Liver (tissue), 9 donors: ENCODE data around the gene SLC4A11. TPM values are rescaled to one million over a fixed set of nuclear protein-coding genes. Genes with fewer than 3 reads are reported as not detected.

Experiments used
- DNase-seq: peaks from one replicate; pipeline ENCODE4 v3.0.0-alpha.2; 2017; ENCODE audit warnings: low spot score
- H3K27ac ChIP-seq, 2 donors: one replicate each; pipeline ENCODE4 v1.7.0; 2013; ENCODE audit warnings: inconsistent platforms in 2 of 2, low read length in 2 of 2, control low read depth in 1 of 2, low read depth in 1 of 2, mild to moderate bottlenecking in 1 of 2
- H3K27me3 ChIP-seq, 4 donors: one replicate each; pipeline versions ENCODE4 v1.6.1 to v1.7.0; 2013; ENCODE audit warnings: low read length in 3 of 4, inconsistent platforms in 1 of 4, mild to moderate bottlenecking in 1 of 4, moderate library complexity in 1 of 4; ENCODE audit not compliant: control insufficient read depth in 4 of 4, insufficient read depth in 4 of 4
- H3K36me3 ChIP-seq, 4 donors: one replicate each; pipeline versions ENCODE4 v1.6.1 to v1.7.0; 2013; ENCODE audit warnings: low read length in 3 of 4, mild to moderate bottlenecking in 3 of 4, low read depth in 1 of 4, moderate library complexity in 1 of 4; ENCODE audit not compliant: control insufficient read depth in 4 of 4, insufficient read depth in 3 of 4
- H3K4me1 ChIP-seq, 4 donors: one replicate each; pipeline versions ENCODE4 v1.6.1 to v1.7.0; 2013; ENCODE audit warnings: low read length in 3 of 4, mild to moderate bottlenecking in 3 of 4, moderate library complexity in 1 of 4; ENCODE audit not compliant: control insufficient read depth in 4 of 4, insufficient read depth in 4 of 4
- H3K4me3 ChIP-seq, 3 donors: one replicate each; pipeline versions ENCODE4 v1.6.1 to v1.7.0; 2013; ENCODE audit warnings: low read length in 3 of 3, control low read depth in 1 of 3, low read depth in 1 of 3, mild to moderate bottlenecking in 1 of 3
- H3K9ac ChIP-seq, 2 donors: one replicate each; pipeline ENCODE4 v1.7.0; 2013; ENCODE audit warnings: low read length in 2 of 2, mild to moderate bottlenecking in 2 of 2, moderate library complexity in 2 of 2, control low read depth in 1 of 2, low read depth in 1 of 2
- H3K9me3 ChIP-seq, 4 donors: one replicate each; pipeline versions ENCODE4 v1.6.1 to v1.7.0; 2013; ENCODE audit warnings: low read length in 3 of 4; ENCODE audit not compliant: control insufficient read depth in 4 of 4
- ATF3 ChIP-seq: IDR thresholded peaks from 2 replicates; pipeline ENCODE4 v1.6.1; 2016; ENCODE audit warnings: antibody characterized with exemption
- CTCF ChIP-seq: fragments of 150-350 bp; IDR thresholded peaks from 2 replicates; pipeline ENCODE4 v1.5.1; 2017; ENCODE audit warnings: improper control_type of control experiment, low read depth, low read length; ENCODE audit not compliant: missing input control
- EGR1 ChIP-seq, 2 donors: IDR thresholded peaks; 2 replicates each; pipeline ENCODE4 v1.6.1; 2016 to 2018; ENCODE audit warnings: antibody characterized with exemption in 2 of 2, low read depth in 2 of 2
- FOXA1 ChIP-seq: IDR thresholded peaks from 2 replicates; pipeline ENCODE4 v1.6.1; 2016; ENCODE audit warnings: antibody characterized with exemption
- FOXA2 ChIP-seq: IDR thresholded peaks from 2 replicates; pipeline ENCODE4 v1.6.1; 2016; ENCODE audit warnings: antibody characterized with exemption
- GABPA ChIP-seq, 2 donors: IDR thresholded peaks in 1 of 2; conservative IDR thresholded peaks in 1 of 2; 2 replicates each; pipeline ENCODE4 v1.6.1; 2016; ENCODE audit warnings: antibody characterized with exemption in 2 of 2, mild to moderate bottlenecking in 1 of 2, moderate library complexity in 1 of 2
- HNF4A ChIP-seq, 2 donors: conservative IDR thresholded peaks; 2 replicates each; pipeline ENCODE4 v1.6.1; 2016; ENCODE audit warnings: antibody characterized with exemption in 2 of 2, mild to moderate bottlenecking in 2 of 2
- JUND ChIP-seq, 2 donors: IDR thresholded peaks; 2 replicates each; pipeline ENCODE4 v1.6.1; 2016; ENCODE audit warnings: antibody characterized with exemption in 2 of 2
- NR2F2 ChIP-seq: IDR thresholded peaks from 2 replicates; pipeline ENCODE4 v1.6.1; 2016; ENCODE audit warnings: antibody characterized with exemption
- RAD21 ChIP-seq, 2 donors: IDR thresholded peaks; 2 replicates each; pipeline ENCODE4 v1.6.1; 2016; ENCODE audit warnings: antibody characterized with exemption in 2 of 2, mild to moderate bottlenecking in 2 of 2
- REST ChIP-seq: IDR thresholded peaks from 2 replicates; pipeline ENCODE4 v1.6.1; 2016; ENCODE audit warnings: antibody characterized with exemption, mild to moderate bottlenecking
- RXRA ChIP-seq, 2 donors: IDR thresholded peaks; 2 replicates each; pipeline ENCODE4 v1.6.1; 2017 to 2018; ENCODE audit warnings: antibody characterized with exemption in 2 of 2, mild to moderate bottlenecking in 1 of 2
- SP1 ChIP-seq: IDR thresholded peaks from 2 replicates; pipeline ENCODE4 v1.6.1; 2018; ENCODE audit warnings: antibody characterized with exemption, mild to moderate bottlenecking
- YY1 ChIP-seq: IDR thresholded peaks from 2 replicates; pipeline ENCODE4 v1.6.1; 2016; ENCODE audit warnings: antibody characterized with exemption, mild to moderate bottlenecking
- WGBS: extraction: QIAGEN DNeasy Blood & Tissue Kit; methylation state at CpG from one replicate; pipeline ENCODE4 v1.1.7; 2013; 5-methylcytosine and 5-hydroxymethylcytosine counted together
- polyA plus RNA-seq, 2 donors: library from polyadenylated mRNA; stranded (reverse) in 1 of 2; unstranded in 1 of 2; fragments of 200-250 nt in 1 of 2; fragments of >200 nt in 1 of 2; fragmentation: Nextera tagmentation in 1 of 2; extraction: Ambion mirVana in 1 of 2; gene quantifications; one replicate each; pipeline versions ENCODE4 v1.2.1 to v1.2.3, GENCODE V29; 2013 to 2015
- total RNA-seq, 2 donors: library from RNA; depleted of rRNA; stranded (reverse); fragments of >200 nt; gene quantifications; one replicate each; pipeline ENCODE4 v1.2.3, GENCODE V29; 2014
- TF ChIP-seq, protein P1 (sequence below): IDR thresholded peaks from 2 replicates; pipeline ENCODE4 v1.6.1; 2016; ENCODE audit warnings: antibody characterized with exemption
- donor health status: healthy.
- donor health status: healthy.
- donor health status: healthy.
- donor health status: healthy.
- donor health status: healthy.

SLC4A11 gene
- total and polyA plus RNA-seq, 4 donors: under 0.01 to 0.13 (median 0.06) TPM

- no peak overlapping the region for H3K27ac ChIP-seq
- no peak for TF ChIP-seq RAD21 (IDR thresholded peaks at IDR 0.05)
- no peak for TF ChIP-seq ATF3
- no peak for TF ChIP-seq REST
- TF ChIP-seq GABPA (IDR thresholded peaks at IDR 0.05 in 1 of 2, conservative IDR thresholded peaks at IDR 0.05 in 1 of 2): no peak
- no peak for TF ChIP-seq SP1
- TF ChIP-seq HNF4A (conservative IDR thresholded peaks at IDR 0.05): no peak
- no peak for TF ChIP-seq YY1
- no peak for TF ChIP-seq RXRA (IDR thresholded peaks at IDR 0.05)
- TF ChIP-seq, protein P1, sequence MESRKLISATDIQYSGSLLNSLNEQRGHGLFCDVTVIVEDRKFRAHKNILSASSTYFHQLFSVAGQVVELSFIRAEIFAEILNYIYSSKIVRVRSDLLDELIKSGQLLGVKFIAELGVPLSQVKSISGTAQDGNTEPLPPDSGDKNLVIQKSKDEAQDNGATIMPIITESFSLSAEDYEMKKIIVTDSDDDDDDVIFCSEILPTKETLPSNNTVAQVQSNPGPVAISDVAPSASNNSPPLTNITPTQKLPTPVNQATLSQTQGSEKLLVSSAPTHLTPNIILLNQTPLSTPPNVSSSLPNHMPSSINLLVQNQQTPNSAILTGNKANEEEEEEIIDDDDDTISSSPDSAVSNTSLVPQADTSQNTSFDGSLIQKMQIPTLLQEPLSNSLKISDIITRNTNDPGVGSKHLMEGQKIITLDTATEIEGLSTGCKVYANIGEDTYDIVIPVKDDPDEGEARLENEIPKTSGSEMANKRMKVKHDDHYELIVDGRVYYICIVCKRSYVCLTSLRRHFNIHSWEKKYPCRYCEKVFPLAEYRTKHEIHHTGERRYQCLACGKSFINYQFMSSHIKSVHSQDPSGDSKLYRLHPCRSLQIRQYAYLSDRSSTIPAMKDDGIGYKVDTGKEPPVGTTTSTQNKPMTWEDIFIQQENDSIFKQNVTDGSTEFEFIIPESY: no peak
- TF ChIP-seq JUND (IDR thresholded peaks at IDR 0.05): no peak
- no peaks in the 10 kb centered on the region for H3K4me1 ChIP-seq
- DNase-seq: no peak
- H3K4me3 ChIP-seq: no peak overlapping the region
- no peaks in the 10 kb centered on the region for H3K9me3 ChIP-seq
- 91% methylated on average over 14 of the region's 14 CpGs for WGBS
- no peaks in the 10 kb centered on the region for H3K36me3 ChIP-seq
- no peaks in the 10 kb centered on the region for H3K27me3 ChIP-seq
- H3K9ac ChIP-seq: no peak overlapping the region
Observed at GRCh38 chr20:3229798-3230197, 9.2 kb downstream of the SLC4A11 start.

DNA sequence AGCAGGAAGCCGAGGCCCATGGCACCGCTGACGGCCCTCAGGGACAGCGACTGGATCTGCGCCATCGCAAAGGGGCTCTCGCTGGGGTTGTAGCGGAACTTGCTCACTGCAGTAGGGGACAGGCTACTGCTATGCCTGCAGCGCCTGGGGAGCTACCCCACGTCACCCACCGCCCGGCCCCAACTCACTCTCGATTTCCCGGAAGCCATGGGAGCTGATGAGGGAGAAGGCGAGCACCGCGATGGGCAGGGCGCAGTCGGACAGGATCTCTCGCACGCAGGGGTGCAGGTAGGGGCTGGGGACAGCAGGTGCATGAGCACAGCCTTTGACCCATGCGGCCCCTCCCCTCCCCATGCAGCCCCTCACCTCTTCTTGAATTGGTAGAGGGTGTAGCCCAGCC, 9.8 kb downstream of the SLC4A11 start:
- no peak overlapping the region for H3K9ac ChIP-seq
- H3K27me3 ChIP-seq: no peaks in the 10 kb centered on the region
- no peak for TF ChIP-seq ATF3
- TF ChIP-seq RAD21 (IDR thresholded peaks at IDR 0.05): no peak
- no peak for TF ChIP-seq NR2F2
- H3K36me3 ChIP-seq: no peaks in the 10 kb centered on the region
- H3K9me3 ChIP-seq: no peaks in the 10 kb centered on the region
- H3K4me3 ChIP-seq: no peak overlapping the region
- no peak for DNase-seq
- H3K4me1 ChIP-seq: no peaks in the 10 kb centered on the region
- 95% methylated on average over 22 of the region's 22 CpGs for WGBS
- H3K27ac ChIP-seq: no peak overlapping the region

- H3K27me3 ChIP-seq: no peaks in the 10 kb centered on the region
- 92% methylated on average over 11 of the region's 11 CpGs for WGBS
- H3K4me1 ChIP-seq: no peaks in the 10 kb centered on the region
- no peak overlapping the region for H3K27ac ChIP-seq
- peaks cover 0 to under 1% (median under 1%) of the 10 kb centered on the region in 4 donors for H3K36me3 ChIP-seq
- no peak for DNase-seq
- no peak overlapping the region for H3K4me3 ChIP-seq
- no peak overlapping the region for H3K9ac ChIP-seq
- TF ChIP-seq CTCF: no peak
- TF ChIP-seq EGR1 (IDR thresholded peaks at IDR 0.05; ENCODE audit: low read depth in 2 of 2): no peak
- no peak for TF ChIP-seq FOXA2
- no peak for TF ChIP-seq REST
- TF ChIP-seq JUND (IDR thresholded peaks at IDR 0.05): no peak
- TF ChIP-seq FOXA1: no peak
- no peaks in the 10 kb centered on the region for H3K9me3 ChIP-seq
Observed at GRCh38 chr20:3228750-3229032, 10.3 kb downstream of the SLC4A11 start.
